Hematopoietic multipotent progenitor cell treated with erythropoietin and hydrocortisone succinate and interleukin-3 and kit ligand, for 8 days (in vitro differentiated cells): ENCODE results near the gene TEPSIN.

Source experiments
- DNase-seq: peaks from one replicate; pipeline ENCODE4 v3.0.0-alpha.2; 2015

The TEPSIN gene, protein sequence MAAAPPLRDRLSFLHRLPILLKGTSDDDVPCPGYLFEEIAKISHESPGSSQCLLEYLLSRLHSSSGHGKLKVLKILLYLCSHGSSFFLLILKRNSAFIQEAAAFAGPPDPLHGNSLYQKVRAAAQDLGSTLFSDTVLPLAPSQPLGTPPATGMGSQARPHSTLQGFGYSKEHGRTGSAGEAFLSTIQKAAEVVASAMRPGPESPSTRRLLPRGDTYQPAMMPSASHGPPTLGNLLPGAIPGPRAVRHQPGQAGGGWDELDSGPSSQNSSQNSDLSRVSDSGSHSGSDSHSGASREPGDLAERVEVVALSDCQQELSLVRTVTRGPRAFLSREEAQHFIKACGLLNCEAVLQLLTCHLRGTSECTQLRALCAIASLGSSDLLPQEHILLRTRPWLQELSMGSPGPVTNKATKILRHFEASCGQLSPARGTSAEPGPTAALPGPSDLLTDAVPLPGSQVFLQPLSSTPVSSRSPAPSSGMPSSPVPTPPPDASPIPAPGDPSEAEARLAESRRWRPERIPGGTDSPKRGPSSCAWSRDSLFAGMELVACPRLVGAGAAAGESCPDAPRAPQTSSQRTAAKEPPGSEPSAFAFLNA

GRCh38 chr17:81238815-81239713 lies at the start of gene TEPSIN, which contains the start of gene NDUFAF8:
TEPSIN (minus strand) TSS chr17:81239055; CDS start chr17:81239033, 22 bp downstream.
NDUFAF8 (plus strand) TSS chr17:81239318; CDS start chr17:81239364, 46 bp downstream.
- DNase-seq, result peak; percentile 100

DNA sequence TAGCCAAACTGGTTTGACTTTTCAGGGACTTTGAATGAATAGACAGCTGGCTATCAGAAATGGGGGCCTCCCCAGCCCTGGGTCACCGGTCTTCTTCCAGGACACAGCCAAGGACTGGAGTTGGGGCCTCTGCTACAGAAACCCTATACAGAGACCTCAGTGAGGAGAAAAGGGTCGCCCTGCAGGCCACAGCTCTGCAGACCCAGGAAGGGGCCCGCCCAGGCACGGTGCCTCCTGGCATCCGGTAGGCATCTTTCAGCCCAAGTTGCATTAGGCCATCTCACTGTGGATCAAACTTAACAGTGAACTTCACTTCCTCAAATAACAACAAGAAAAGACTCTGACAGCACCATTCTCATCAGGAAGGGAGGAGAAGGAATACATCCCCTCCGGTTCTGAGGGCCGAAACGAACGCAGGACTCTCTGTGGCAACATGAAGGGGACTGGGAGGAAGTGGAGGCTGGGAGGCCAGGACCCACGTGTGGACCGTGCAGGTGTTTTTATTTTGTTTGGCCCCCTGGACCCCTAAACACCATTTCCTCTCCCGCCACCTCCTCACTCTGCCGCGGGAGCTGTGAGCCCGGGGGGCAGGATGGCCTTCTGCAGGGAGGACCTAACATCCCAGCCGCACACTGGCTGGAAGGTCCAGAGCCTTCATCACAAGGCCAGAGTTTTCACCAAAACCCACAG lies 49.0 kb upstream of the TEPSIN start:
- no peak for DNase-seq

GRCh38 chr17:81287152-81287551 lies 48.3 kb upstream of the TEPSIN start:
- no peak for DNase-seq

DNA sequence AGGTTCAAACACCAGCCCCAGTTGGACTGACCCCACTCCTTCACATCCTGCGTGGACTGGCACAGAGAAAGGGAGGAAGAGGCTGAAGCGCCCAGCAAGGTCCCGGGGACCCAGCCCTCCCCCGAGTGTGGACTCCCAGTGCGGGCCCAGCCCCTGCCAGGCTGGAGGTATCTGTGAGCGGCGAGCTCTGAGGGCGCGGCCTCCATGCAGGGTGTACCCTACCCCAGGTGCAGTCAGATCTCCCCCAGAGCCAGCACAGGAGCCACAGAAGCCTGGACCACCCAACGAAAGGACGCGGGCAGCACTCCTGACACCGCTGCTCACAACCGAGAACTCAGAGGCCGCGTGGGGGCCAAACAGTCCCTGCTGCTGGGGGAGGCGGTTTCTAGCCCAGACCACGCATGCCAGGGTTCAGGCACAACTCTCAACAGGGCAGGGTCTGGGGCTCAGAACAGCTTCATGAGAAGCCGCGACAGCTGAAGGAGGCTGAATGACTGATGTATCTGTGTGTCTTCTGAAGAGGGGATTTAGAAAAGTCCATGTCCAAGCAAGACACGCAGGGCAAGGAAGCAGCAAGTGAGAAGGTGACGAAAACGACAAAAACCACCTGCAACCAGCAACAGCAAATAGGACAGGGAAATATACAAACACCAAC lies 47.8 kb upstream of the TEPSIN start:
- DNase-seq, result no peak

- DNase-seq, result no peak
These were observed 47.0 kb upstream of the TEPSIN start for GRCh38 chr17:81285894-81286293.

DNA sequence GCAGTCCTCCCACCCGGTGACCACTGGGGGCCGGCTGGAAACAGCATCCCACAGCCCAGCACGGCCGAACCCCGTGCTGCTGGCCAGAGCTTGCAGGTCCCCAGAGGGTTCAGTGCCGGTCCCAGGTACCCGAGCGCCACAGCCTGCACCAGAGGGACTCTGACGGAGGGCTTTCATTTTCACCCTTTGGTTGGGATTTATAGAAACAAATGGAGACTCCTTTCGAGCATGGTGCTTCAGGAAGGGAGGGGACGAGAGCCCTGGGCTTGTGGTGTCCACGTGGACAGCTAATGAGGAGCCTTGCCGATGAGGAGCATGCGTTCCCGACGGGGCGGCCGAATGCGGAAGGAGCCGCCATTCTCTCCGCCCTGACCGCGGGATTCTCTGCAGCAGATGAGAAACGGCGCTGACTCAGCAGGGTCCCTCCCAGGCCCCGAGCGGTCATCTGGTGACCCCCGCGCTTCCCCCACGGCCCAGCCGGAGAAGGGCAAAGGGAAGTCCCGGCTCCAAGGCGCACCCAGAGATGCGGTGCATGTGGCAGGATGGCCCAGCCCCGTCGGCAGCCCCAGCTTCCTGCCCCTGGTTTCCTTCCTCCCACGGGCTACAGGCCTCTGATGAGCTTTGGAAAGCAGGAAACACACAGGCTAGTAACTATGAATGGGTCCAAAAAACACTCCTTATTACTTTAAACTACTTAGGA lies 46.5 kb upstream of the TEPSIN start:
- peak; percentile 49 for DNase-seq

- no peak for DNase-seq
These were observed 44.0 kb upstream of the TEPSIN start for GRCh38 chr17:81282876-81283275.

GRCh38 chr17:81282141-81282540 lies 43.3 kb upstream of the TEPSIN start:
- DNase-seq, result no peak

GRCh38 chr17:81280571-81280970 lies 41.7 kb upstream of the TEPSIN start:
- no peak for DNase-seq

DNA sequence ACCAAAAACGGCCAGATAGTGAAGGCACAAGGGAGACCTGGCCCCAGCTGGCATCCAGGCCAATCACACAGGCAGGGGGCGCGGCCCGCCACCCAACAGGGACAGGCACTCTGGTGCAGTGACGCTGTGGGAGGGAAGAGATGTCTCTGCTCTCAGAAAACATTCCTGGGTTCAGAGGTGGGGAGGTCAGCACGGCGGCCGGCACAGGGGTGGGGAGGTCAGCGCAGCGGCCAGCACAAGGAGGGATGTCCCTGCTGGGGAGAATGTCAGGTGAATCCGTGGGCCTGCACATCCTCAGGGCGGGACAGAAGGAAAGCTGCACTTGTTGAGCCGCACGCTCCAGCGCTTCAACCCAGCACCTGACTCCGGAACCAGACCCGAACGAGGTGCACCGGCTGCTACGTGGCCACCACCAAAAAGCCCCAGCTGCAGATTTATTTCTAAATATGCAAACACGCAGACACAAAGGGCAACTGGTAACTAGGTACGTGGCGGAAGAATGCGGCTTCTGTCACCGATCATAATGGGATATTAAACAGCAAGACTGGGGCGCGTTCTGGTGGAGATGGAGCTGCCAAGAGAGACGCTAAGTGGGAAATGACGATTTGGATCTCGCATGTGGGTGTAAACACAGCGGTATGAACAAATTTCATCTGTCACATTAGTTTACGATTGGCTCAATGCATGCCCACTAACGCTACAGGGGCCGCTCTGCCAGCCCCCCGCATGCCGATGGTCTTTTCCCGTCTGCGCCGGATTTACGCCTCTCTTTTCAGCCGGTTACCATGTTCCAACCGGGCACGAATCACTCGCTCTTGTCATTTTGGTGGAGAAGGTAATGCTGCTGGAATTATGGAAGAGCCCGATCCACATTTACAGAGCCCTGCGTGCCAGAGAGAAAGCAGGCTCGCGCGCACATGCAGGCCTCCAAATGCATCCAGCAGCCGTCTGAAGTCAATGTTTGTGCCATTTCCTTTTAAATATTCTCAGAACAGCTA lies 40.7 kb upstream of the TEPSIN start:
- no peak for DNase-seq

GRCh38 chr17:81278831-81279230 lies 40.0 kb upstream of the TEPSIN start:
- DNase-seq, result no peak

GRCh38 chr17:81277946-81278693 lies 39.3 kb upstream of the TEPSIN start:
- no peak for DNase-seq

GRCh38 chr17:81277421-81277820 lies 38.6 kb upstream of the TEPSIN start:
- DNase-seq, result no peak

DNA sequence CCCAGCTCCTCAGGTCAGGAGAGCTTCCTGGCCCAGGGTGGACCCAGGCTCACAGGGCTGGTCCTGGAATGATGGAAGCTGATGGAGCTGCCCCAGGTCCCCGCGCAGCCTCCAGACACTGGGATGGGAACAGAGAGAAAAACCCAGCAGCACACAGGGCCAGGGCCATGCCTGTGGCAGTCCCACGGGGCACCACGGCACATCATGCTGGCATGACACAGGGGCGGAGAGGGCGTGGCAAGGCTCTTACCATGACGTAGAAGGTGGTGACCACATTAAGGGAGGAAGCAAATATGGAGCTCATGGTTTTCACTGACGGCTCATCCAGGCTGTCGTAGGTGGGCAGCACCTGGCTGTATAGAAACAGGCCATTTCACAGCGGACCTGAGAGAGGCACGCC lies 37.9 kb upstream of the TEPSIN start:
- DNase-seq, result no peak

DNA sequence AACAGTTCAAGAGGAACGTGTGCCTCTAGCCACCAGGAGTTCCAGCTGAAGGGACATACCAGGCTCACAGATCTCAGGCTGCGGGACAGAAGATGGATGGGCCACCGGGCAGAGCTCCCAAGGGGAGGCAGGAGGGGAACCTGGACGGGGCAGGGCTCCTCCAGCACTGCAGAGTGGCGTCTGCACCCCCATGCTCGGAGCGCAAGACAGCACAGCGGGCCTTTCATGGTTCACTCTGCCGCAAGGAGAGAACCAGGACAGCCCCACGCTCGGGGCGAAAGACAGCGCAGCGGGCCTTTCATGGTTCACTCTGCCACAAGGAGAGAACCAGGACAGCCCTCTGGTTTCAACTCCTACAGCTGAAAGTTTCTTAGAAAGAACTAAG lies 35.6 kb upstream of the TEPSIN start:
- DNase-seq, result no peak

- no peak for DNase-seq
These were observed 35.0 kb upstream of the TEPSIN start for GRCh38 chr17:81273698-81274470.

GRCh38 chr17:81272616-81273015 lies 33.8 kb upstream of the TEPSIN start:
- DNase-seq, result no peak

DNA sequence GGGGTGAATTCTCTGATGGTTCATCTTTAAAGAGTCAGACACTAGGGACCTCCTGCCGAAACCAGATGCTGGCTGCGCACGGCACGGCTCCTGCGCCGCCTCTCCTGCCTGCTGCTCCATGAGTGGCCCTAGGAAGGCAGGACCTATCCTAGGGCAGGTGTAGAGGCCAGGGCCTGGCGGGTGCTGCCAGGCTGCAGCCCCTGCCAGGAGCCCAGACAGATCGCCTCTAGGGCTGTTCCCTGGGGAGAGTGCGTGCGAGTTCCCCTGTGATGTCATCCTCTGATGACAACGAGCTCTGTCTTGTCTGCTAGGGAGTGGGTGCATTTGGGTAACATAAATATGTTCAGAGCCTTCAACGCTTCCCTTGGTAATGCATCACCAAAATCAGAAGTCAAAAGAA lies 32.4 kb upstream of the TEPSIN start:
- DNase-seq, result no peak

DNA sequence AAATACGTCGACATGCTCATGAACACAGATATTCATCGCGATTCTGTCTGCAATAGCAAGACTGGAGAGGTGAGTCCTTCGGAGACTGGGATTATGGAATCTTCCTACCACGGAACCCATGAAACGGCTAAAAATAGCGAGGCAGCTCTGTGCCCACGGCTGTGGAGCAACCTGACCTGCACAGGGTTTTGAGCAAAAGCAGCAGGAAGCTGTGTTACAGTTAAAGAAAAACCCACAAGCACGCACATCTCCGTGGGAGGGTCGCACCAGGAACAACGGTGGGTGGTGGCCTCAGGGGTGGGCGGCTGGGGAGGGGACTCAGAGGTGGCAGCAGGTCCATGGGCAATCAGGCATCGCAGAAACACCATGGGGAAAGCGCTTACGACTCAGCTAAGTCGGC lies 31.4 kb upstream of the TEPSIN start:
- no peak for DNase-seq
